Mesenchymal stem cell (in vitro differentiated cells and primary cell): ENCODE results near the gene STAT1.

Source experiments
- DNase-seq: peaks from one replicate; pipeline ENCODE4 v3.0.0-alpha.2; 2013
- H2AFZ ChIP-seq: one replicate; pipeline ENCODE4 v1.6.1; 2013; ENCODE audit warnings: low read depth, mild to moderate bottlenecking, control low read depth, inconsistent platforms, low read length, moderate library complexity
- H2AK5ac ChIP-seq: 2 replicates; pipeline ENCODE4 v1.6.1; 2013; ENCODE audit warnings: low read length, moderate library complexity, mild to moderate bottlenecking, inconsistent platforms; ENCODE audit not compliant: severe bottlenecking
- H2BK120ac ChIP-seq: one replicate; pipeline ENCODE4 v1.6.1; 2013; ENCODE audit warnings: low read depth, mild to moderate bottlenecking, inconsistent platforms, low read length, moderate library complexity
- H2BK12ac ChIP-seq, 2 experiments: one replicate each; pipeline ENCODE4 v1.6.1; 2013; ENCODE audit warnings: inconsistent platforms in 2 of 2, low read length in 2 of 2, mild to moderate bottlenecking in 2 of 2, moderate library complexity in 2 of 2, control low read depth in 1 of 2
- H2BK15ac ChIP-seq: one replicate; pipeline ENCODE4 v1.6.1; 2013; ENCODE audit warnings: mild to moderate bottlenecking, low read depth, inconsistent platforms; ENCODE audit not compliant: poor library complexity, severe bottlenecking
- H2BK5ac ChIP-seq: 2 replicates; pipeline ENCODE4 v1.6.1; 2013; ENCODE audit warnings: low read depth, mild to moderate bottlenecking, low read length, control low read depth, inconsistent platforms; ENCODE audit not compliant: poor library complexity, severe bottlenecking
- H3K14ac ChIP-seq, 2 experiments: one replicate each; pipeline ENCODE4 v1.6.1; 2013; ENCODE audit warnings: inconsistent platforms in 2 of 2, low read length in 2 of 2, control low read depth in 1 of 2, mild to moderate bottlenecking in 1 of 2, moderate library complexity in 1 of 2
- H3K18ac ChIP-seq, 2 experiments: one replicate each; pipeline ENCODE4 v1.6.1; 2013; ENCODE audit warnings: inconsistent platforms in 2 of 2, low read length in 2 of 2, control low read depth in 1 of 2, low read depth in 1 of 2, mild to moderate bottlenecking in 1 of 2
- H3K23ac ChIP-seq, 2 experiments: one replicate each; pipeline ENCODE4 v1.6.1; 2013; ENCODE audit warnings: inconsistent platforms in 2 of 2, low read length in 2 of 2, mild to moderate bottlenecking in 2 of 2, moderate library complexity in 2 of 2, control low read depth in 1 of 2
- H3K27ac ChIP-seq: 2 replicates; pipeline ENCODE4 v1.5.1; 2013; ENCODE audit warnings: mild to moderate bottlenecking, moderate library complexity, low read length, control low read depth, inconsistent platforms; ENCODE audit not compliant: poor library complexity, severe bottlenecking
- H3K27me3 ChIP-seq, 2 experiments: 2 replicates each; pipeline versions ENCODE4 v1.6.1 to v1.7.0; 2013; ENCODE audit warnings: low read length in 2 of 2, mild to moderate bottlenecking in 2 of 2, moderate library complexity in 2 of 2, control low read depth in 1 of 2, inconsistent platforms in 1 of 2; ENCODE audit not compliant: control insufficient read depth in 1 of 2, insufficient read depth in 1 of 2
- H3K36me3 ChIP-seq, 2 experiments: 2 replicates each; pipeline versions ENCODE4 v1.6.1 to v1.7.0; 2013; ENCODE audit warnings: low read length in 2 of 2, control low read depth in 1 of 2, inconsistent platforms in 1 of 2, low read depth in 1 of 2, mild to moderate bottlenecking in 1 of 2; ENCODE audit not compliant: insufficient read depth in 2 of 2, control insufficient read depth in 1 of 2
- H3K4ac ChIP-seq, 2 experiments: one replicate each; pipeline ENCODE4 v1.6.1; 2013; ENCODE audit warnings: inconsistent platforms in 2 of 2, low read length in 2 of 2, mild to moderate bottlenecking in 2 of 2, moderate library complexity in 2 of 2, control low read depth in 1 of 2, low read depth in 1 of 2
- H3K4me1 ChIP-seq: 2 replicates; pipeline ENCODE4 v1.6.1; 2013; ENCODE audit warnings: low read depth, low read length, control low read depth; ENCODE audit not compliant: control insufficient read depth, insufficient read depth
- H3K4me2 ChIP-seq: 2 replicates; pipeline ENCODE4 v1.6.1; 2013; ENCODE audit warnings: low read length, mild to moderate bottlenecking, inconsistent platforms; ENCODE audit not compliant: poor library complexity, severe bottlenecking
- H3K4me3 ChIP-seq, 2 experiments: 2 replicates each; pipeline versions ENCODE4 v1.5.1 to v1.7.0; 2013; ENCODE audit warnings: low read length in 2 of 2, mild to moderate bottlenecking in 2 of 2, control low read depth in 1 of 2, low read depth in 1 of 2; ENCODE audit not compliant: insufficient read depth in 1 of 2
- H3K79me1 ChIP-seq: replicated peaks from 2 replicates; pipeline ENCODE4 v1.6.1; 2013; ENCODE audit warnings: mild to moderate bottlenecking, control low read depth, low read length, inconsistent platforms; ENCODE audit not compliant: poor library complexity, severe bottlenecking
- H3K9ac ChIP-seq: 2 replicates; pipeline ENCODE4 v1.7.0; 2013; ENCODE audit warnings: mild to moderate bottlenecking, low read length, moderate library complexity
- H3K9me3 ChIP-seq: 2 replicates; pipeline ENCODE4 v1.7.0; 2013; ENCODE audit warnings: mild to moderate bottlenecking, low read length; ENCODE audit not compliant: control insufficient read depth
- H4K8ac ChIP-seq: one replicate; pipeline ENCODE4 v1.6.1; 2013; ENCODE audit warnings: inconsistent platforms, mild to moderate bottlenecking, low read length, moderate library complexity
- H4K91ac ChIP-seq: one replicate; pipeline ENCODE4 v1.6.1; 2013; ENCODE audit warnings: mild to moderate bottlenecking, low read length, inconsistent platforms
- WGBS: methylation state at CpG from one replicate; pipeline ENCODE4 v1.1.7; 2013; ENCODE audit warnings: mixed read lengths; 5-methylcytosine and 5-hydroxymethylcytosine counted together

STAT1 gene

DNA sequence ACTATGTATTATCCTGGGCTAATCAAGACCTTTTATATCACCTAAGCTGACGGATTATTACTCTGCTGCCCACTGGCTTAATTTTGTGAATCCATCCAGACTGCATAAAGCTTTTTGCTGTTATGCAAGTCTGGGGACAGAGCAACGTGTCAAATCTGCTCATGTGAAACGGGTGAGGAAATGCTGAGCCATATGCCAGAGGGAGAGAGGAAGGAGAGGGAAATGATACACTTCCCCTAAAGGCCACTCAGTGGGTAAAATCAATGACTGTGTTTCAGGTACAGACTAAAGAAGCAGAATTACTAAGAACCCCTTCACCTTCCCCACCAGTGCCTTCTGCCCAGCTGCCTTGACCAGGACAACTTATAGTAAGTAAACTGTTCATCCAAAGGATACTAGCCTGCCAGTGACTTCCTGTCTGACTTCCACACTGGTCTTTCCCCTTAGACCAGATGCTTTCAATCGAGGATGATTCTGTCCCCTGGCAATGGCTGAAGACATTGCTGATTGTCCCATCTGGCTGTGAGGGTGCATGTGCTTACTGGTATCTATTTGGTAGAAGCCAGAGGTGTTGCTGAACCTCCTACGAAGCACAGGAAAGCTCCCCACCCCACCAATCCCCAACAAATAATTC is 43.0 kb downstream of the STAT1 start:
- H3K9ac ChIP-seq: no peak overlapping the region
- no peak overlapping the region for H2AK5ac ChIP-seq
- peaks cover 29 to 100% of the 10 kb centered on the region in 2 experiments for H3K36me3 ChIP-seq
- peak overlapping the region; percentile 43 for H3K27ac ChIP-seq
- WGBS: 100% methylated on average over 3 of the region's 5 CpGs
- H2BK12ac ChIP-seq: no peak overlapping the region
- no peak for DNase-seq
- no peak overlapping the region for H3K23ac ChIP-seq
- no peak overlapping the region for H4K91ac ChIP-seq
- H3K4me2 ChIP-seq: no peak overlapping the region
- no peak overlapping the region for H2AFZ ChIP-seq
- H3K14ac ChIP-seq: no peak overlapping the region
- no peak overlapping the region for H3K4me3 ChIP-seq
- H2BK15ac ChIP-seq: no peak overlapping the region
- H3K9me3 ChIP-seq: no peaks in the 10 kb centered on the region
- peaks cover 16% of the 10 kb centered on the region for H3K79me1 ChIP-seq
- no peaks in the 10 kb centered on the region for H3K27me3 ChIP-seq
- no peak overlapping the region for H3K18ac ChIP-seq
- H3K4me1 ChIP-seq: no peaks in the 10 kb centered on the region
- no peak overlapping the region for H2BK5ac ChIP-seq
- H4K8ac ChIP-seq: no peak overlapping the region
- no peak overlapping the region for H2BK120ac ChIP-seq
- H3K4ac ChIP-seq: no peak overlapping the region

DNA sequence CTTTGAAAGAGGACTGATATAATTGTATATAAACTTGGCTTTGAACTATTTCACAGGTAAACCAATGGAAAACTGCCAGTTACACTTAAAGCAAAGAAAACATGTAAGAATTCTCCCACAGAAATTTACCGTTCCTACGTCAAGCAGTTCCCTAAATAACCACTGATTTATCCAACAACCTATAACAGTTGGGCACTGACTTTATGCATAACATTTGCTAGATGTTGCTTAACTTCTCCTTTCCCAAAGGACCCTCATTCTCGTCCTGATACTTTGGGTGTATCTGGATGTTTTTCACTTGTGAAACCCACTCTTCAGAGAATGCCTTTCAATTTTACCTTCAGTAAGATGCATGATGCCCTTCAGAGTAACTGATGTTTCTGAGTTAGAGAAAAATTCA is 43.8 kb downstream of the STAT1 start:
- no peak overlapping the region for H2BK12ac ChIP-seq
- H3K23ac ChIP-seq: no peak overlapping the region
- no peak overlapping the region for H2BK5ac ChIP-seq
- DNase-seq: no peak
- no peak overlapping the region for H4K91ac ChIP-seq
- no peak overlapping the region for H3K27ac ChIP-seq
- H2AK5ac ChIP-seq: no peak overlapping the region
- no peak overlapping the region for H2BK120ac ChIP-seq
- peaks cover 16% of the 10 kb centered on the region for H3K79me1 ChIP-seq
- no peak overlapping the region for H3K4me3 ChIP-seq
- H3K9ac ChIP-seq: no peak overlapping the region
- H3K14ac ChIP-seq: no peak overlapping the region
- no peak overlapping the region for H3K4me2 ChIP-seq
- H3K4me1 ChIP-seq: no peaks in the 10 kb centered on the region
- no peak overlapping the region for H4K8ac ChIP-seq
- H3K18ac ChIP-seq: no peak overlapping the region
- no peaks in the 10 kb centered on the region for H3K9me3 ChIP-seq
- H3K4ac ChIP-seq: no peak overlapping the region
- peaks cover 29 to 100% of the 10 kb centered on the region in 2 experiments for H3K36me3 ChIP-seq
- 94% methylated on average over 3 of the region's 3 CpGs for WGBS
- H2BK15ac ChIP-seq: no peak overlapping the region
- no peak overlapping the region for H2AFZ ChIP-seq
- H3K27me3 ChIP-seq: no peaks in the 10 kb centered on the region

DNA sequence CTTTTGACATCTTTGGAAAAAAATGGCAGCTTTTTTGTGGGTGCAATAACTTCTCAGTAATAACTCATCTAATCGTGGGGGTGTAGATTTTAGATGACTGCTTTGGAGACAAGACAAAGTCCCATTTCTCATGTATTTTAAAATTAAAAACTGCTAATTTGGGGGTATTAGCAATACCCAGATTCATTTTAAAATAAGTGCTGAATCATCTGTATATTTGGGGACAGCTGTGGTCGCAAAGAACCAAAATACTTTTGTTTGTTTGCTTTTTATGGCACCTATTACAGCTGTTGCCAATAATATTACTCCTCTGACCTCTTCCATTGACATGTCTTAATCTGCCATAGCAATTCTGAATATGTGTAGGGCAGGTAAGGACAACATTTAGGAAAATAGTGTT is 45.4 kb downstream of the STAT1 start:
- no CpG with 5 or more reads among the region's 2 CpGs for WGBS
- DNase-seq: no peak

DNA sequence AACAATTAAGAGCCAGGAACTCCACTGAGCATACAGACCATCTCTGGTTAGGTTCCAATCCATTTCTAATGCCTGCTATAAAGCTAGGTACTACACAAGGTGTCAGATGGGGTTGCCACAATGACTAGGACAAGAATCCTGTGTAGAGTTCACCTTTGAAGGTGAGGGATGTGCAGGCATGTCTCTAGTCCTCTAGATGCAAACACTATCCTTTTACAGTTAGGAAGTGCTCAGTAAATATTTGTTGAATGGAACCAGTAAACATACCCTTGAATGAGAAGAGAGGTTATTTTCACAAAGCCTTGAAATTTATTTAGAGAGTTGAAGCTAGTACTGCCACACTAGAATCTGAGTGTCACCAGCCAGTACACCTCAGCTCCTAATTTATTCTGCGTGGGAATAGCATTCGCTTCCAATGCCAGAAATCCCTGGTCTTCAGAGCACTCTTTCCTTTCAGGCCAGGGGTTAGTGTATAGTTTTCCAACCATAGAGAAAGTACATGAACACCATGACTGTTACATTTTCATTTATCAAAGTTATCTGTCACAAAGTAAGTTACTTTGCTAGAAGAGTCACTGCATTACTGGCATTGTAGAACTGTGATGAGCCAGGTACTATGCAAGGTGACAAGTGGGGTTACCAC is 48.3 kb downstream of the STAT1 start:
- H3K36me3 ChIP-seq: peaks cover 9 to 100% of the 10 kb centered on the region in 2 experiments
- no peak overlapping the region for H4K91ac ChIP-seq
- peaks cover 3% of the 10 kb centered on the region for H3K4me1 ChIP-seq
- no peak overlapping the region for H2AFZ ChIP-seq
- 100% methylated on average over 1 of the region's 2 CpGs for WGBS
- H3K14ac ChIP-seq: no peak overlapping the region
- no peak overlapping the region for H3K4ac ChIP-seq
- H3K18ac ChIP-seq: no peak overlapping the region
- no peak overlapping the region for H3K4me3 ChIP-seq
- H3K9me3 ChIP-seq: no peaks in the 10 kb centered on the region
- H2AK5ac ChIP-seq: no peak overlapping the region
- DNase-seq: no peak
- no peak overlapping the region for H3K4me2 ChIP-seq
- no peak overlapping the region for H3K27ac ChIP-seq
- no peak overlapping the region for H3K23ac ChIP-seq
- no peaks in the 10 kb centered on the region for H3K27me3 ChIP-seq
- H3K9ac ChIP-seq: no peak overlapping the region
- H3K79me1 ChIP-seq: no peaks in the 10 kb centered on the region
- H2BK5ac ChIP-seq: no peak overlapping the region
- H2BK12ac ChIP-seq: no peak overlapping the region
- H2BK15ac ChIP-seq: no peak overlapping the region
- H2BK120ac ChIP-seq: no peak overlapping the region
- H4K8ac ChIP-seq: no peak overlapping the region

More for the DNA sequence above, 45.4 kb downstream of the STAT1 start:
- Histone ChIP-seq H3K23ac (no peak overlapping the region), H2BK15ac (no peak overlapping the region), H2BK120ac (no peak overlapping the region), H3K27me3 (no peaks in the 10 kb centered on the region), H2AK5ac (no peak overlapping the region), H3K18ac (no peak overlapping the region), H4K8ac (no peak overlapping the region), H3K4me3 (no peak overlapping the region), H3K4ac (no peak overlapping the region), H3K79me1 (peaks cover 6% of the 10 kb centered on the region), H4K91ac (no peak overlapping the region), H2AFZ (no peak overlapping the region), H2BK5ac (no peak overlapping the region), H3K4me1 (no peaks in the 10 kb centered on the region), H3K27ac (no peak overlapping the region), H3K9me3 (no peaks in the 10 kb centered on the region), H3K9ac (no peak overlapping the region), H3K4me2 (no peak overlapping the region), H2BK12ac (no peak overlapping the region), H3K36me3 (peaks cover 24 to 100% of the 10 kb centered on the region in 2 experiments), H3K14ac (no peak overlapping the region)
